PFSK-1 (cell line): ENCODE measurements around the gene A2M.

Experiments used
- POLR2AphosphoS5 ChIP-seq: IDR thresholded peaks from 2 replicates; pipeline ENCODE4 v1.6.1; 2012; ENCODE audit warnings: low read depth, mild to moderate bottlenecking, control low read depth, low read length, moderate library complexity
- SIN3A ChIP-seq: IDR thresholded peaks from 2 replicates; pipeline ENCODE4 v1.6.1; 2012; ENCODE audit warnings: mild to moderate bottlenecking, low read length, moderate library complexity, borderline replicate concordance; ENCODE audit not compliant: insufficient read depth
- TAF1 ChIP-seq: IDR thresholded peaks from 2 replicates; pipeline ENCODE4 v1.6.1; 2012; ENCODE audit warnings: low read length, control low read depth, borderline replicate concordance; ENCODE audit not compliant: insufficient read depth

DNA sequence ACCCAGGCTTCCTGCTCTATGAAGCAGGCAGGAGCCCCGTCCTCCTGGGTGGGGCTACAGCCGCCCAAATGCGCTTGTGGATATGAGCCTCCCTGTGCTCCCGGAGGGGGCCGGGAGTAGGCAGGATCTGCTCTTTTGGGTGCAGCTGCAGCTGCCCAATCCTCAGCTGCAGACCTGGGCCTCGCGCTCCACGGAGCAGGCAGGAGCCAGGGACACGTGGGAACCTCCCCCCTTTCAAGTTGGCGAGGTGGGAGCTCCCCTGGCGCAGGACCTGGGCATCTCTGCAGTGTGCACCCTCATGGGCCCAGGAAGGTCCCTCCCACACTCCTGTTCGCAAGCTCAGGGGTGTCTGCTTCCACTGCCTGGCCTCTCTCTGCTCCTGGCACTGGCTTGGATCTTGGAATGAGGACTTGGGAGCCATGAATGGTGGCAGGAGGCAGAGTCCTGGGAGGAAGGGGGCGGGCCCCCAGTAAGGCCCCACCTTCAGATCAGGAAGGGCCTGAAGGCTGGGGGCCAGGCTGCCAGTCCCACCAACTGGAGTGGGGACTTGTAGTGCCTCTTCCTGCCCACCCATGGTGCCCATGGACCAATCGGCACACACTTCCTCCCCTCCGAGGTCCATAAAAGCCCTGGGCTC, 65.1 kb downstream of the A2M start:
- no peak for TF ChIP-seq POLR2AphosphoS5
- TF ChIP-seq TAF1 = no peak
- TF ChIP-seq SIN3A = no peak
